H9 (cell line): ENCODE results near the gene BLOC1S6. TPM values are rescaled to one million over a fixed set of nuclear protein-coding genes. Genes with fewer than 3 reads are reported as not detected.

Experiments
- DNase-seq: peaks from one replicate; pipeline ENCODE4 v3.0.0-alpha.2; 2017
- H2AFZ ChIP-seq: one replicate; pipeline ENCODE4 v1.6.1; 2013; ENCODE audit warnings: mild to moderate bottlenecking, low read length, control low read depth, moderate library complexity
- H2AK5ac ChIP-seq: 2 replicates; pipeline ENCODE4 v1.6.1; 2013; ENCODE audit warnings: low read length, control low read depth, mixed read lengths; ENCODE audit not compliant: insufficient read length
- H2BK120ac ChIP-seq: one replicate; pipeline ENCODE4 v1.6.1; 2013; ENCODE audit warnings: low read depth, mild to moderate bottlenecking, low read length, control low read depth, inconsistent platforms; ENCODE audit not compliant: poor library complexity, severe bottlenecking
- H2BK12ac ChIP-seq: 2 replicates; pipeline ENCODE4 v1.6.1; 2013; ENCODE audit warnings: low read length, control low read depth, mixed read lengths, low read depth; ENCODE audit not compliant: insufficient read length
- H2BK15ac ChIP-seq: 2 replicates; pipeline ENCODE4 v1.6.1; 2013; ENCODE audit warnings: low read depth, low read length, control low read depth
- H2BK20ac ChIP-seq: one replicate; pipeline ENCODE4 v1.6.1; 2013; ENCODE audit warnings: low read depth, mild to moderate bottlenecking, low read length, control low read depth, inconsistent platforms; ENCODE audit not compliant: poor library complexity, severe bottlenecking
- H2BK5ac ChIP-seq: 2 replicates; pipeline ENCODE4 v1.6.1; 2013; ENCODE audit warnings: low read length, control low read depth, mixed read lengths; ENCODE audit not compliant: insufficient read length
- H3K14ac ChIP-seq: 2 replicates; pipeline ENCODE4 v1.6.1; 2013; ENCODE audit warnings: low read length, control low read depth; ENCODE audit not compliant: insufficient read depth
- H3K18ac ChIP-seq: 2 replicates; pipeline ENCODE4 v1.6.1; 2013; ENCODE audit warnings: low read depth, mild to moderate bottlenecking, mixed read lengths, low read length, control low read depth; ENCODE audit not compliant: insufficient read length
- H3K23ac ChIP-seq: 2 replicates; pipeline ENCODE4 v1.6.1; 2013; ENCODE audit warnings: low read length, control low read depth, mixed read lengths, low read depth; ENCODE audit not compliant: insufficient read length
- H3K23me2 ChIP-seq: 2 replicates; pipeline ENCODE4 v1.6.1; 2013; ENCODE audit warnings: low read depth, mild to moderate bottlenecking, mixed read lengths, low read length, control low read depth; ENCODE audit not compliant: insufficient read length, poor library complexity, severe bottlenecking
- H3K27ac ChIP-seq: 2 replicates; pipeline ENCODE4 v1.5.1; 2013; ENCODE audit warnings: low read length, control low read depth, mixed read lengths, low read depth; ENCODE audit not compliant: insufficient read length
- H3K27me3 ChIP-seq: 2 replicates; pipeline ENCODE4 v1.6.1; 2013; ENCODE audit warnings: low read length, control low read depth, inconsistent platforms; ENCODE audit not compliant: insufficient read depth
- H3K4ac ChIP-seq: 2 replicates; pipeline ENCODE4 v1.6.1; 2013; ENCODE audit warnings: low read depth, mild to moderate bottlenecking, control low read depth, inconsistent platforms, low read length, moderate library complexity
- H3K4me1 ChIP-seq: 2 replicates; pipeline ENCODE4 v1.6.1; 2013; ENCODE audit warnings: low read length, control low read depth, inconsistent platforms; ENCODE audit not compliant: insufficient read depth
- H3K4me2 ChIP-seq: 2 replicates; pipeline ENCODE4 v1.6.1; 2013; ENCODE audit warnings: low read length, control low read depth, mixed read lengths; ENCODE audit not compliant: insufficient read length, insufficient read depth
- H3K56ac ChIP-seq: 2 replicates; pipeline ENCODE4 v1.6.1; 2013; ENCODE audit warnings: low read depth, mild to moderate bottlenecking, mixed read lengths, low read length, control low read depth; ENCODE audit not compliant: insufficient read length
- H3K79me1 ChIP-seq: 2 replicates; pipeline ENCODE4 v1.6.1; 2013; ENCODE audit warnings: low read depth, mild to moderate bottlenecking, moderate library complexity, low read length, control low read depth, inconsistent platforms; ENCODE audit not compliant: insufficient read depth, poor library complexity, severe bottlenecking
- H3K79me2 ChIP-seq: 2 replicates; pipeline ENCODE4 v1.6.1; 2013; ENCODE audit warnings: low read length, control low read depth, inconsistent platforms; ENCODE audit not compliant: insufficient read depth
- H3K9ac ChIP-seq: 2 replicates; pipeline ENCODE4 v1.6.1; 2013; ENCODE audit warnings: low read length, control low read depth, mixed read lengths; ENCODE audit not compliant: insufficient read length; ENCODE audit errors: extremely low read depth
- H3K9me3 ChIP-seq: one replicate; pipeline ENCODE4 v1.6.1; 2013; ENCODE audit warnings: low read depth, low read length, inconsistent platforms; ENCODE audit not compliant: control insufficient read depth
- H3T11ph ChIP-seq: one replicate; pipeline ENCODE4 v1.6.1; 2013; ENCODE audit warnings: mild to moderate bottlenecking, low read length, control low read depth, inconsistent platforms
- H4K20me1 ChIP-seq: one replicate; pipeline ENCODE4 v1.6.1; 2013; ENCODE audit not compliant: control insufficient read depth, insufficient read length, insufficient read depth
- H4K5ac ChIP-seq: 2 replicates; pipeline ENCODE4 v1.6.1; 2013; ENCODE audit warnings: low read depth, mild to moderate bottlenecking, mixed read lengths, low read length, control low read depth; ENCODE audit not compliant: insufficient read length
- H4K8ac ChIP-seq: replicated peaks from 2 replicates; pipeline ENCODE4 v1.6.1; 2013; ENCODE audit warnings: low read length, control low read depth, mixed read lengths, low read depth; ENCODE audit not compliant: insufficient read length
- H4K91ac ChIP-seq: 2 replicates; pipeline ENCODE4 v1.6.1; 2013; ENCODE audit warnings: low read depth, mild to moderate bottlenecking, moderate library complexity, mixed read lengths, low read length, control low read depth; ENCODE audit not compliant: insufficient read length
- H3K27ac Mint-ChIP-seq, 3 experiments: 2 replicates in 2 of 3; 3 replicates in 1 of 3; pipeline ENCODE4 v1.8.0; 2020 to 2021; ENCODE audit warnings: mixed read lengths in 3 of 3, mild to moderate bottlenecking in 1 of 3, moderate library complexity in 1 of 3
- H3K27me3 Mint-ChIP-seq: 2 replicates; pipeline ENCODE4 v1.8.0; 2021; ENCODE audit warnings: low read depth, mild to moderate bottlenecking, moderate library complexity, mixed read lengths
- H3K36me3 Mint-ChIP-seq, 3 experiments: 2 replicates in 2 of 3; 3 replicates in 1 of 3; pipeline ENCODE4 v1.8.0; 2020 to 2021; ENCODE audit warnings: low read depth in 3 of 3, mixed read lengths in 3 of 3; ENCODE audit not compliant: insufficient read depth in 1 of 3
- H3K4me1 Mint-ChIP-seq, 2 experiments: 2 replicates each; pipeline ENCODE4 v1.8.0; 2020; ENCODE audit warnings: mixed read lengths in 2 of 2
- H3K4me3 Mint-ChIP-seq, 2 experiments: 2 replicates in 1 of 2; 3 replicates in 1 of 2; pipeline ENCODE4 v1.8.0; 2020 to 2021; ENCODE audit warnings: mild to moderate bottlenecking in 2 of 2, mixed read lengths in 2 of 2, moderate library complexity in 1 of 2
- H3K9me3 Mint-ChIP-seq, 2 experiments: 2 replicates in 1 of 2; 3 replicates in 1 of 2; pipeline ENCODE4 v1.8.0; 2020; ENCODE audit warnings: mild to moderate bottlenecking in 2 of 2, mixed read lengths in 2 of 2, moderate library complexity in 1 of 2
- WGBS: extraction: QIAGEN DNeasy Blood & Tissue Kit; methylation state at CpG from one replicate; pipeline ENCODE4 v1.1.7; 2013; ENCODE audit warnings: missing lambda C conversion rate, low lambda C conversion rate, mixed read lengths; ENCODE audit not compliant: insufficient read length; ENCODE audit errors: extremely low coverage; 5-methylcytosine and 5-hydroxymethylcytosine counted together
- total RNA-seq: library from RNA; stranded (reverse); gene quantifications from 2 replicates; pipeline ENCODE4 v1.2.1, GENCODE V29; 2021
- TF ChIP-seq, protein P1 (sequence below): fragments of 200-600 bp; sonication (generic); conservative IDR thresholded peaks from 3 replicates; pipeline ENCODE4 v1.8.0; 2021; ENCODE audit warnings: antibody characterized with exemption, mild to moderate bottlenecking

BLOC1S6 gene
- total RNA-seq, 1 experiment from 2014 or later: 36.9 TPM

DNA sequence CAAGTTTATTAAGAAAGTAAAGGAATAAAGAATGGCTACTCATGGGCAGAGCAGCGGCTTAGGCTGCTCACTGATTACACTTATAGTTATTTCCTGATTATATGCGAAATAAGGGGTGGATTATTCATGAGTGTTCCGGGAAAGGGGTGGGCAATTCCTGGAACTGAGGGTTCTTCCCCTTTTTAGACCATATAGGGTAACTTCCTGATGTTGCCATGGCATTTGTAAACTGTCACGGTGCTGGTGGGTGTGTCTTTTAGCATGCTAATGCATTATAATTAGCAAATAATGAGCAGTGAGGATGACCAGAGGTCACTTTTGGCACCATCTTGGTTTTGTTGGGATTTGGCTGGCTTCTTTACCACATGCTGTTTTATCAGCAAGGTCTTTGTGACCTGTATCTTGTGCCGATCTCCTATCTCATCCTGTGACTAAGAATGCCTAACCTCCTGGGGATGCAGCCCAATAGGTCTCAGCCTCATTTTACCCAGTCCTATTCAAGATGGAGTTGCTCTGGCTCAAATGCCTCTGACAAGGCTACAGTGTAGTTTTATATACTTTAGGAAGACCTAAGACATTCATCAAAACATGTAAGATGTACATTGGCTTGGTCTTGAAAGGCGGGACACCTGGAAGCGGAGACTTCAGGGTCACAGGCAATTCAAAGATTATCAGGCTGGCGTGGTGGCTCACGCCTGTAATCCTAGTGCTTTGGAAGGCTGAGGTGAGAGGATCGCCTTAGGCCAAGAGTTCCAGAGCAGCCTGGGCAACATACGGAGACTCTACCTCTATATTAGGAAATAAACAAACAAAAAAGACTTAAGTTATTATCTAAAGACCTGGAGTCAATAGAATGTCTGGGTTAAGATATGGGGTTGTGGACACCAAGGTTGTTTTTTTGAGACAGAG lies 3.2 kb upstream of the BLOC1S6 start:
- Histone ChIP-seq H3K4me1 (0 out of 2 replicates have a peak, but pooled peaks cover 3% of the 10 kb centered on the region), H3K79me1 (peaks cover 7% of the 10 kb centered on the region), H3K23me2 (peaks cover 11% of the 10 kb centered on the region), H4K8ac (no peak overlapping the region), H3K4me2 (no peak overlapping the region), H4K5ac (no peak overlapping the region), H2BK12ac (no peak overlapping the region), H3T11ph (no peak overlapping the region), H2BK15ac (no peak overlapping the region), H3K56ac (no peak overlapping the region), H3K23ac (no peak overlapping the region), H2BK120ac (no peak overlapping the region), H3K14ac (no peak overlapping the region), H2BK20ac (no peak overlapping the region), H3K4ac (no peak overlapping the region), H3K9me3 (no peaks in the 10 kb centered on the region), H3K18ac (no peak overlapping the region), H4K20me1 (peaks cover 2% of the 10 kb centered on the region), H3K27ac (no peak overlapping the region), H2BK5ac (no peak overlapping the region), H3K27me3 (no peaks in the 10 kb centered on the region), H2AFZ (no peak overlapping the region), H3K9ac (no peak overlapping the region), H4K91ac (no peak overlapping the region), H3K79me2 (peaks cover 5% of the 10 kb centered on the region; the same call in 1 of the 2 replicates), H2AK5ac (no peak overlapping the region)
- H3K36me3 Mint-ChIP-seq: no peaks in the 10 kb centered on the region
- peaks cover 22% of the 10 kb centered on the region in 2 experiments for H3K4me1 Mint-ChIP-seq
- no peak overlapping the region; a peak in 1 of 5 replicates for H3K4me3 Mint-ChIP-seq
- no CpG with 5 or more reads among the region's 11 CpGs for WGBS
- H3K9me3 Mint-ChIP-seq: no peaks in the 10 kb centered on the region; a peak in 1 of 5 replicates
- peaks cover 23% of the 10 kb centered on the region for H3K27me3 Mint-ChIP-seq
- no peak overlapping the region for H3K27ac Mint-ChIP-seq
- DNase-seq: no peak
- TF ChIP-seq, protein P1, sequence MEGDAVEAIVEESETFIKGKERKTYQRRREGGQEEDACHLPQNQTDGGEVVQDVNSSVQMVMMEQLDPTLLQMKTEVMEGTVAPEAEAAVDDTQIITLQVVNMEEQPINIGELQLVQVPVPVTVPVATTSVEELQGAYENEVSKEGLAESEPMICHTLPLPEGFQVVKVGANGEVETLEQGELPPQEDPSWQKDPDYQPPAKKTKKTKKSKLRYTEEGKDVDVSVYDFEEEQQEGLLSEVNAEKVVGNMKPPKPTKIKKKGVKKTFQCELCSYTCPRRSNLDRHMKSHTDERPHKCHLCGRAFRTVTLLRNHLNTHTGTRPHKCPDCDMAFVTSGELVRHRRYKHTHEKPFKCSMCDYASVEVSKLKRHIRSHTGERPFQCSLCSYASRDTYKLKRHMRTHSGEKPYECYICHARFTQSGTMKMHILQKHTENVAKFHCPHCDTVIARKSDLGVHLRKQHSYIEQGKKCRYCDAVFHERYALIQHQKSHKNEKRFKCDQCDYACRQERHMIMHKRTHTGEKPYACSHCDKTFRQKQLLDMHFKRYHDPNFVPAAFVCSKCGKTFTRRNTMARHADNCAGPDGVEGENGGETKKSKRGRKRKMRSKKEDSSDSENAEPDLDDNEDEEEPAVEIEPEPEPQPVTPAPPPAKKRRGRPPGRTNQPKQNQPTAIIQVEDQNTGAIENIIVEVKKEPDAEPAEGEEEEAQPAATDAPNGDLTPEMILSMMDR: no peak
